Measurements from ENCODE around the gene PCDHGA9. TPM values are rescaled to one million over a fixed set of nuclear protein-coding genes. Genes with fewer than 3 reads are reported as not detected.
A peak's percentile ranks its signal among the peaks of the same experiment; 100 is the strongest.
"Not testable (repeated sequence)": the region's sequence is repeated elsewhere in the genome, so short reads cannot be mapped to it uniquely, and the experiment has no call there.

Gene PCDHGA9
- total and polyA plus RNA-seq, 2 of the 8 experiments (the other 6 are each of a cell fraction or from before 2014, with no cell fraction given), result 0.79 to 1.1 TPM

DNA sequence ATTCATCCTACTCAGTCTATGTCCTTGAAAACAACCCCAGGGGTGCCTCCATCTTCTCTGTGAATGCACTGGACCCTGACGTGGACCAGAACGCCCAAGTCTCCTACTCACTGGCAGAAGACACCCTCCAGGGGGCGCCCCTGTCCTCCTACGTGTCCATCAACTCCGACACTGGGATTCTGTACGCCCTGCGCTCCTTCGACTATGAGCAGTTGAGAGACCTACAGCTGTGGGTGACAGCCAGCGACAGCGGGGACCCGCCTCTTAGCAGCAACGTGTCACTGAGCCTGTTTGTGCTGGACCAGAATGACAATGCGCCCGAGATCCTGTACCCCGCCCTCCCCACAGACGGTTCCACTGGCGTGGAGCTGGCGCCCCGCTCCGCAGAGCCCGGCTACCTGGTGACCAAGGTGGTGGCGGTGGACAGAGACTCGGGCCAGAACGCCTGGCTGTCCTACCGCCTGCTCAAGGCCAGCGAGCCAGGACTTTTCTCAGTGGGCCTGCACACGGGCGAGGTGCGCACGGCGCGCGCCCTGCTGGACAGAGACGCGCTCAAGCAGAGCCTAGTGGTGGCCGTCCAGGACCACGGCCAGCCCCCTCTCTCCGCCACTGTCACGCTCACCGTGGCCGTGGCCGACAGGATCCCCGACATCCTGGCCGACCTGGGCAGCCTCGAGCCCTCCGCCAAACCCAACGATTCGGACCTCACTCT lies 27.0 kb upstream of the PCDHGA9 start:
- H3K9ac ChIP-seq (replicated peaks in 1 of 4; ENCODE audit: extremely low read depth in 1 of 4, low read depth in 3 of 4, low read length in 3 of 4); H2BK5ac ChIP-seq (ENCODE audit: low read depth, low read length); H2BK15ac ChIP-seq (ENCODE audit: low read length); H3K4ac ChIP-seq (replicated peaks; ENCODE audit: insufficient read length, low read depth, low read length); H2BK120ac ChIP-seq (replicated peaks; ENCODE audit: low read depth, low read length); H3K23ac ChIP-seq (ENCODE audit: insufficient read length); H2AK5ac ChIP-seq (ENCODE audit: low read depth, low read length); H4K91ac ChIP-seq (replicated peaks; ENCODE audit: insufficient read length, low read length); H3K56ac ChIP-seq (replicated peaks; ENCODE audit: insufficient read length, low read depth, low read length); H3K23me2 ChIP-seq (ENCODE audit: low read depth, low read length); H4K5ac ChIP-seq (ENCODE audit: insufficient read length, low read depth, low read length); H3K4me1 ChIP-seq (replicated peaks in 1 of 4; ENCODE audit: control insufficient read depth in 3 of 4, insufficient read depth in 4 of 4, low read length in 3 of 4); H3K27me3 ChIP-seq (replicated peaks in 1 of 4; ENCODE audit: control insufficient read depth in 3 of 4, extremely low read depth in 1 of 4, insufficient read depth in 3 of 4, low read length in 3 of 4); H3K36me3 ChIP-seq (ENCODE audit: control insufficient read depth in 2 of 4, insufficient read depth in 4 of 4, low read length in 3 of 4); H2BK12ac ChIP-seq (ENCODE audit: low read depth, low read length); H2BK20ac ChIP-seq (ENCODE audit: low read length); H3K4me2 ChIP-seq (ENCODE audit: insufficient read depth in 1 of 2, low read depth in 2 of 2, low read length in 2 of 2); H3K18ac ChIP-seq (ENCODE audit: extremely low read depth, low read length); H3K4me3 ChIP-seq (ENCODE audit: extremely low read depth in 1 of 4, insufficient read depth in 2 of 4, low read depth in 3 of 4, low read length in 4 of 4); POLR2A ChIA-PET (ENCODE audit: partially characterized antibody); H4K20me1 ChIP-seq (replicated peaks in 1 of 2; ENCODE audit: control insufficient read depth in 1 of 2, insufficient read depth in 2 of 2, low read length in 2 of 2); H3K27ac ChIP-seq (ENCODE audit: low read depth, low read length); H3K79me2 ChIP-seq (ENCODE audit: control insufficient read depth in 1 of 2, insufficient read depth in 2 of 2, low read length in 2 of 2); H2AFZ ChIP-seq (ENCODE audit: low read length); H3K79me1 ChIP-seq (ENCODE audit: low read depth, low read length); H4K8ac ChIP-seq (ENCODE audit: extremely low read depth, insufficient read depth, low read length); FAIRE-seq; H3K14ac ChIP-seq (ENCODE audit: insufficient read length): not testable (repeated sequence)
- WGBS, 2 experiments (ENCODE audit: extremely low coverage in 1 of 2, insufficient coverage in 1 of 2, insufficient read length in 1 of 2, insufficient replicate concordance in 2 of 2, low coverage in 1 of 2, low lambda C conversion rate in 2 of 2, missing lambda C conversion rate in 1 of 2), result 94% methylated on average over 24 of the region's 48 CpGs; no CpG with 5 or more reads in 1 of the 2 experiments
- CTCF ChIA-PET (ENCODE audit: partially characterized antibody), result interaction anchor here (0.8 to 2.9 kb wide), 8 partner anchors 12 to 146 kb away, joined by 3 to 11 read pairs (median 5); partner anchors contain the start of genes PCDHGA5, PCDHGB2 and PCDHGB4
- peaks cover 36 to 45% of the 10 kb centered on the region in 2 experiments; a peak in 3 of 4 replicates for H3K9me3 ChIP-seq (ENCODE audit: insufficient read depth in 2 of 2, low read depth in 1 of 2, low read length in 1 of 2)
- DNase-seq (ENCODE audit: low read depth in 1 of 2, low spot score in 2 of 2), result peak in 1 of 2 experiments; percentile 47
- peak in 2 of 3 experiments; percentile 6 to 24; a peak in 3 of 4 replicates for TF ChIP-seq CTCF (IDR thresholded peaks at IDR 0.05; ENCODE audit: control extremely low read depth in 1 of 3, insufficient read depth in 1 of 3, low read depth in 1 of 3, low read length in 3 of 3)

All from H1 (cell line).